CD4-positive, alpha-beta T cell treated with Interleukin-17A for 4 hours (primary cell): ENCODE measurements around the gene E4F1.
"Not testable (repeated sequence)": the region's sequence is repeated elsewhere in the genome, so short reads cannot be mapped to it uniquely, and the experiment has no call there.

Experiments
- DNase-seq: peaks from one replicate; pipeline ENCODE4 v3.0.0-alpha.2; 2020; ENCODE audit warnings: mixed read lengths

The E4F1 gene

DNA sequence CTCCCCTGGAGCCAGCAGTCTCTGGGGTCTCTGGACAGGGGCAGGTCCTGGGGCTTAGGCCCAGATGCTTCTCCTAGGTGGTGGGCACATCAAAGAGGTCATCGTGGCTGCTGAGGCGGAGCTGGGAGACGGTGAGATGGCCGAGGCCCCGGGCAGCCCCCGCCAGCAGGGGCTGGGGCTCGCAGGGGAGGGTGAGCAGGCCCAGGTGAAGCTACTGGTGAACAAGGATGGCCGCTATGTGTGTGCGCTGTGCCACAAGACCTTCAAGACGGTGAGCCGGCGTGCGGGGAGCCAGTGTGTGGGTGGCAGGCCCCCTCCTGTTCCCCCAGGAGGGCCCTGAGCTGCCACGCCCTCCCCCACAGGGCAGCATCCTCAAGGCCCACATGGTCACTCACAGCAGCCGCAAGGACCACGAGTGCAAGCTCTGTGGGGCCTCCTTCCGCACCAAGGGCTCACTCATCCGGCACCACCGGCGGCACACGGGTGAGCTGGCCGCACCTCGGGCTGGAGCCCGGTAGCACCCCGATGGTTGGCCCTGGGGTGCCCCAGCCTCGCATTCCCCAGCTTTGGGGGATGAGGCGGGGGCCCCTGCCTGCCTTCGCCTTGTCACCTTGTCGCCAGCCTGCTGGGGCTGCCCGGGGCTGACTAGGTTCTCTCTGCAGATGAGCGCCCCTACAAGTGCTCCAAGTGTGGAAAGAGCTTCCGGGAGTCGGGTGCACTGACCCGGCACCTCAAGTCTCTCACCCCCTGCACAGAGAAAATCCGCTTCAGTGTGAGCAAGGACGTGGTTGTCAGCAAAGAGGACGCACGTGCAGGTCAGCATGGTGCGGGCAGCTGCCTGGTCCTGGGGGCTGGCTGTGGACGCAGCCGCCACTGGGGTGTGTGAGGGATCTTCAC lies 9.0 kb downstream of the E4F1 start:
- DNase-seq, result no peak

- no peak for DNase-seq
Measured at GRCh38 chr16:2233046-2233775, 9.8 kb downstream of the E4F1 start.

- no peak for DNase-seq
Measured at GRCh38 chr16:2233872-2234812, 10.8 kb downstream of the E4F1 start.

- no peak for DNase-seq
Measured at GRCh38 chr16:2234813-2235170, 11.4 kb downstream of the E4F1 start.

- no peak for DNase-seq
Measured at GRCh38 chr16:2235234-2235651, 11.9 kb downstream of the E4F1 start.

- DNase-seq, result no peak
Measured at GRCh38 chr16:2235695-2236336, 12.4 kb downstream of the E4F1 start.

DNA sequence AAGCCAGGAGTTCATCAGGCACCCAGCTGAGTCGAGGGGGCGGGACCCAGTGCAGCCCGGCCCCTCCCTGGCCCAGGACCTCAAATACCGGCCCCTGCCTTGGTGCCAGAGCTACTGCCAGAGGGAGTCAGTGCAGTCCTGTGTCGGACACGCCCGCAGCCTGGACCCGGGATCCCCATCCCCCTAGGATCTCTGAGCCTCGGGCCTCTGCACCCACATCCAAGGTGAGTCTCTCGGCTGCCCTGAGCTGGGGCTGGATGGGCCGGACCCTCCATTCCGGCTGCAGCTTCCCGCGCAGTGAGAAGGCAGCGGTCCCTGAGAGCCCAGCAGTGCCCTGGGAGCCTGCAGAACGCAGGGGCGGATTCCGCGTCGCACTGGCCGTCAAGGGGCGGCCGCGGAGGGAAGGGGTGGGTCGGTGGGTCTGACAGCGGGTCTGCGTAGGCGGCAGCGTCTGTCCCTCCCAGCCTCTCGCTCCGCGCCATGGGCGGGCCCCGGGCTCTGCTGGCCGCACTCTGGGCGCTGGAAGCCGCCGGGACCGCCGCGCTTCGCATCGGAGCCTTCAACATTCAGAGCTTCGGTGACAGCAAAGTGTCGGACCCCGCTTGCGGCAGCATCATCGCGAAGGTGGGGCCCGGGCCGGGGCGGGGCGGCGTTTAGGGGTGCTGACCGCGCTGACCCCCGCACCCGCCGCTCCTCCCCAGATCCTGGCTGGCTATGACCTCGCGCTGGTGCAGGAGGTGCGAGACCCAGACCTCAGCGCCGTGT lies 13.1 kb downstream of the E4F1 start, which contains the start of gene DNASE1L2:
TSS of gene DNASE1L2 (plus strand) at position 108 of the 765 bp plus-strand sequence. CDS start at position 481, 373 bp downstream.
- DNase-seq, result no peak

DNA sequence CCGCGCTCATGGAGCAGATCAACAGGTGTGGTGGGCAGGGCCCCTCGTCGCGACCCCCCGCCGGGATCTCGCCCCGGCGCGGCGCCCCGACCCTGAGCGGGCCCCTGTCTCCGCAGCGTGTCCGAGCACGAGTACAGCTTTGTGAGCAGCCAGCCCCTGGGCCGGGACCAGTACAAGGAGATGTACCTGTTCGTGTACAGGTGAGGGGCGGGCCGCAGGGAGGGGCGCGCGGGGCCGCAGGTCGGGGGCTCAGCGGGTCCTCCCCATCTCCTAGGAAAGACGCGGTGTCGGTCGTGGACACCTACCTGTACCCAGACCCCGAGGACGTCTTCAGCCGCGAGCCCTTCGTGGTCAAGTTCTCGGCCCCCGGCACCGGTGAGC lies 13.7 kb downstream of the E4F1 start:
- no peak for DNase-seq

- no peak for DNase-seq
Measured at GRCh38 chr16:2237493-2238149, 14.2 kb downstream of the E4F1 start.

DNA sequence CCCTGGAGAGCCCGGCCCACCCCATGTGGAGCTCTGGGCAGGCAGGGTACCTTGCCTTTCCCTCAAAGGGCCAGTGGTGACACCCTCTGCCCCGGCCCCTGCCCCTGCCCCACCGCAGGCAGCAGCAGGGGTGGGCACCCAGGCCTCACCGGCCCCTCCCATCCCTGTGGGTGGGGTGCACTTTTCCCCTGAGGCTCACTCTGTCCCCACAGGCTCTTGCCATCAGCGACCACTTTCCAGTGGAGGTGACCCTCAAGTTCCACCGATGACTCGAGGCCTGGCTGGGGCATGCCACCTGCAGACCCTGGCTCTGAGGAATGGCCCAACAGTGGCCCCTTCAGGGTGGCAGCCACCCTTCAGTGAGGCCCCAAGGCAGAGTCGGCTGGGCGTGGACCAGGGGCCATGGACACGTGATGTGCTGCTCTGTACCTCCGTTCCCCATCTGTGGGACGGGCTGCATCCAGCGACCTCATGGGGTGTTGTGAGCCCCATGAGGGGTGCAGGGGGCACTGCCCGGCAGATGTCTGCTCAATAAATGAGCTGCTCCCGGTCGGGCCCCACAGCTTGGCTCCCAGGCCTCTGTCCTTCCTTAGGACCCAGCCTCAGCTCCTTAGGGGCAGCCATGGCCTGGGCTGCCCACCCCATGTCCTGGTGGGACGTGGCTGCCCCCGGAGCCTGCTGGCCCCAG lies 14.9 kb downstream of the E4F1 start:
- no peak for DNase-seq

DNA sequence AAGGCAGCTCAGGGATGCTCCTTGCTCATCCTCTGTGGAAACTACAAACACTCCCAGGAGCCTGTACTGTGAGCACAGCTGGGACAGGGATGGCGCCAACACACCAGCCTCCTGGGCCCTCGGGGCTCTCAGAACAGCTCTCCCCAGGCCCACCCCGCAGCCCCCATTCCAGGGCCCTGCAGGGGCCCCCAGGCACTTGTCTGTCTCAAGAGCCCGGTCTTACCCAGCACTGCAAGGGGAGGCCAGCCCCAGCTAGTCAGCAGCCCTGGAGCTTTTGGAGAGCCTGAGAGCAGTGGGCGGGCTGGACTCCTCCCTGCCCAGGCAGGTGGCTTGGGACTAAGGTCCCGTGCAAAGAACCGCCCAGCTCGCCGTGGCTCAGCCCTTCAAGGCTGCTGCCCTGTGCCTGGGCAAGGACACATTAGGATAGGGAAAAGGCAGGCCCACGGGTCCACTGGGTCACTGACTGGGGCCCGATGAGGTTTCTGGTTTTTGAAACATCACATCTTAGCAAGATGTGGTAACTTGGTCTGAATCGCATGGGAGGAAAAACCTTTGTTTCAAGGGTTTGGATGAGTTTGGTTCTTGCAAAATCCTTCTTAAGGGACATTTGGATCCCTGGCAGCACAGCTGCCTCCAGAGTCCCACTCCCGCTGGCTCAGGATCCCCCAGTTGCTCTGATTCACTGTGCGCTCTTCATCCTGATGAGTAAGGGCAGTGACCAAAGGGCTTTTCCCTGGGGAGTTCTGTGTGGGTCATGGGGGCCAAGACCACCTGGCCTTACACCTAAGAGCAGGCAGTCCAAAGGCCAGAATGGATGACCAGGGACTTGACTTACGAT lies 15.7 kb downstream of the E4F1 start:
- no peak for DNase-seq

- DNase-seq, result not testable (repeated sequence)
Measured at GRCh38 chr16:2240331-2240730, 16.9 kb downstream of the E4F1 start.

- no peak for DNase-seq
Measured at GRCh38 chr16:2242598-2242997, 19.2 kb downstream of the E4F1 start.

DNA sequence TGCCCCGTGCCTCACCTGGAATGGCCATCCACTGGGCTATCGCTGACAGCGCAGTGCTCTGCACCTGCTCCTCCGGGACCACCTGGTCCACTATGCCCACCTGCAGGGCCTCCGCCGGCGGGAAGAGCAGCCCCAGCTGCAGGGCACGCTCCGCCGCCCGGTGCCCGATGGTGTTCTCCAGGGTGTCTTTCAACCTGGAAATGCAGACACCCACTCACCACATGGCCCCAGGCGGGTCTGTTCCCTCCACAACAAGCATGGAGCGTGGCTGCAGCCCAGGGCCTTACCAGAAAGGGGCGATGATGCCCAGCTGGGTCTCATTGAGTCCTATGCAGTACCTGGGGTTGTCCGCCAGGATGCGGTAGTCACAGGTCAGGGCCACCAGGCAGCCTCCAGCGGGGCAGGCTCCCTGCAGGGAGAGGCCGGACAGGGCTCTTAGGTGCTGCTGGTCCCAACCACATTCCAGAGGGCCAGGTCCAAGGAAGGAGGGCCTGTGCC lies 19.7 kb downstream of the E4F1 start:
- DNase-seq, result no peak

DNA sequence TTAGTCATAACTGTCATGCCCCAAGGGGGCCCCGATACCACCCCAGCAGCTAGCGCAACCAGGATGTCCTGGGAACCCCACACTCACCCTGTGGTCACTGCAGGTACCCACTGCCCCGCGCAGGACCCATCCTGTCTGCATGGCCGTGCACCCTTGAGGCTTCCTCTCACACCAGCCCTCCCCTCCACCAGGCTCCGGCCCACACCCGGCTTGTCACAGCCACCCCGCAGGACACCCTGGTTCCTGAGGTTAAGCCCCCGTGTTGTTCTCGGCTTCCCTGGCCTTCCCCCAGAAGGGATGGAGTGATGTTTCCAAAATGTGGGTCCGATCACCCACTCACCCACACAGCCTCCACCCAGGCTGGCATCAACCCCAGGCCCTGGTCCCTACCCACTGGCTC lies 20.4 kb downstream of the E4F1 start:
- no peak for DNase-seq

GRCh38 chr16:2244301-2244700 lies 20.9 kb downstream of the E4F1 start:
- no peak for DNase-seq

GRCh38 chr16:2244926-2245795 lies 21.8 kb downstream of the E4F1 start:
- no peak for DNase-seq

DNA sequence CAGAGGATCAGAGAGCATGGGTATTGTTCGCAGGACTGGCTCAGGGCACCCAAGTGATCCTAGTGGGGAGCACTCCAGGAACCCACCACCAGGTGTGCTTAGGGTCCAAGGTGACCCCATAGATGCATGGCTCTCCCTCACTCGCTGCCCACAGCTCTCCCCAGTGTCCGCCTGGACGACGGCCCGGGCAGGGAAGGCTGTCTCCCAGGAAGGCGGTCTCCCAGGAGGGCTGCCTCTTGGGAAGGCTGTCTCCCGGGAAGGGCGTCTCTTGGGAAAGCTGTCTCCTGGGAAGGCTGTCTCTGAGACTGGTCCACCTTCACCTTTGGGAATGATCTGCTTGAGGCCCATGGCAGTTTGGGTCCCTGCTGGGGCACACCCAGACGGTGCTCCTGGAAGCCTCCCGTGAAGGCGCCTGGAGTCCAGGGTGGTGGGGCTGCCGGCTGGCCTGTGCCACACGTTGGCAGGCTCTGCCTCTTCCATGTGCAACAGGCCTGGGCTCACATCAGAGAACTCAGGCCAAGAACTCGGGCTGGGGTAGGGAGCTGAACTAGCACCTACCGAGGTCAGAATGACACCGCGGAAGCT lies 23.0 kb downstream of the E4F1 start:
- no peak for DNase-seq
